IPS-NIHi7 (cell line): Measurements from ENCODE around the gene AMFR.

Source experiments
- DNase-seq: peaks from one replicate; pipeline ENCODE4 v3.0.0; 2012; ENCODE audit warnings: mixed read lengths; ENCODE audit errors: extremely low spot score

AMFR gene

DNA sequence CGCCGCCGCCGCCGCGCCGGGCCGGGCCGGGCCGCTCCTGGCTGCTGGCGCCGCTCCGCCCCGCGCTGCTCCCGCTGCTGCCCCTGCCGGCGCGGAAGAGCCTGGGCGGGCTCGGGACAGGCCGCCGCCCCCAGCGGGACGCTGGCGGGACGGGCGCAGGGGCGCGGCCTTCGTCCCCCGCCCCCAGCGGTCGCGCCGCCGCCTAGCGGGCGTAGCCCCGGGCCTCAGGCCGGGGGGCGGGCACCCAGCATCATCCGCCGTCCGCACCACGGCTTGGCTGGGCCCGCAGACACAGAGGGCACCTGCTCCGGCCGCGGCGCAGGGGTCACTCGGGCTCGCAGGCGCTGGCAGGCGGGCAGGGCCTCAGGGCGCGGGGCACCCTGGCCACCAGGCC lies at the start of gene AMFR:
Gene AMFR, minus strand, starts transcription at position 107 of the 394 bp plus-strand sequence. CDS start 218 bp downstream, outside the sequence.
- peak; percentile 92 for DNase-seq

DNA sequence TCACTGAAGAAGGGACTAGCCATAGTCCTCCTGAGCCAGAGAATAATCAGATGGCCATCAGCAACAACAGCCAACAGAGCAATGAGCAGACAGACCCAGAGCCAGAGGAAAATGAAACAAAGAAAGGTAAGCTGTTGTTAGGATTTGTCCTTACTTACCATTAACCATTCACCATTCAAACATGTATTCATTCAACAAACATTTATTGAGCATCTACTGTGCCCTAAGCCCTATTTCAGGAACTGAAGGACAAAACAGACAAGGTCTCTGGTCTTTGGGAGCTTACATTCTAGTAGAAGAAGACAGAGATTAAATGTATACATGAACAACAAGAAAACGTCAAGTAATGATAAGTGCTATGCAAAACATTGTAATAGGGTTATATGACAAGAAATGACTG lies 45.3 kb upstream of the AMFR start:
- DNase-seq: no peak

DNA sequence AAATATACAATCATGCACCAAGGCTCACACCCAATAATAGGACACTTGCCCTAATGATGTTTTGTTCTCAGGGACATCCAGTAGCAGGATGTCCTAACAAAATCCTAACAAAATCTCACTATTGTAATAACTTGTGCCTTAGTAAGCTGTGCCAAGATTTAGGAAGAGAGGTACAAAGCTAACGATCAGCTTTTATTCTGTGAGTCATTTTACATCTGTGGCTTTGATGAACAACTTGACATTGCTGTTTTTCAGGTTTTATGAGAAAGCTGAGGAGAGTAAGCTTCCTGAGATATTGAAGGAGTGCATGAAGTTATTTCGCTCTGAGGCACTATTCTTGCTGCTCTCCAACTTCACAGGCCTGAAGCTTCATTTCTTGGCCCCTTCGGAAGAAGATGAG lies 44.9 kb upstream of the AMFR start:
- DNase-seq: no peak

DNA sequence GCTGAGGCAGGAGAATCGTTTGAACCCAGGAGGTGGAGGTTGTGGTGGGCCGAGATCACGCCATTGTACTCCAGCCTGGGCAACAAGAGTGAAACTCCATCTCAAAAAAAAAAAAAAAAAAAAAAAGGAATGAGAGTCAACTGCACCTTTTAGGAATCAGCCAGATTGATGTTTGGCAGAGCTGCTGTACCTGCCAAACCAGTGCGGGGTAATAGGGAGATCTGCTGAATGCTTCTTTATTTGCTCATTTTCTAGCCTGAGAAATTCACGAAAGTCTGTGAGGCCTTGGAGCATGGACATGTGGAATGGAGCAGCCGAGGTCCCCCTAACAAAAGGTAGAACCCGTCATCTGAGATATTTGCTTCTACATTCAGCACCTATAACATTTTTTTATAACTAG lies 44.4 kb upstream of the AMFR start:
- no peak for DNase-seq

DNA sequence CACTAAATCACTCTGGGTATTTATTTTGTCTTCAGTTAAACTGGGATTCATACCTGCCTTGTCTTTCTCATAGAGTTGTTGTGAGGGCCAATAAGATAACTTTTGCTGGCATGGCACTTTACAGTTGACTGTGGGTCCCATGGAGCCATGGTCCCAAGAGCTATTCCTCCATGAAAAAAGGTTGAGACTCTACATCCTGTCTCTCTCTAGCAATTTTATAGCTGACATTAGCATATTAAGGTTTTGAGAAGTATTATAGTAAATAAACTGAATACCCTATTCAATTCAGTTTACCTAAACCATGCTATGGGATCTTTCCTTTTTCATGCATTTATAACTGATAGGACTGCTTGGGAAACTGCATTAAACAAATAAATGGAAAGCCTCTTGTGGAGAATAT lies 43.5 kb upstream of the AMFR start:
- no peak for DNase-seq

DNA sequence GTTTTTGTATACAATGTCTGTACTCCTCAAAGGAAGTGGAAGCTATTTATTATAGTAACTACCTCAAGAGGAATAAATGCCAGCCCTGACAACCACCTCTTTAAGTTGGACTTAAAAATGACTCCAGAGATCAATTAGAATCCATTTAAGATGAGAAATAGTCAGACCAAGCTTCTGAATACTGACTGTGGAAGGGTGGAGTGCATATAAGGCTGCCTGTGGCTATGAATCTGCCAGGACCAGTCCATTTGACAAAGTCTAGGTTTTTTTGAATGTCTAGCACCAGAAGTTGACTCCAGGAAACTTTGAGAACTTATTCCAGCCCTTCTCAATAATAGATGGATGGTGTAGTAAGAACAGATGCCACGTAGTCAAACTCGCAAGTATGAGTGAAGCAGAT lies 41.0 kb upstream of the AMFR start:
- DNase-seq: no peak

DNA sequence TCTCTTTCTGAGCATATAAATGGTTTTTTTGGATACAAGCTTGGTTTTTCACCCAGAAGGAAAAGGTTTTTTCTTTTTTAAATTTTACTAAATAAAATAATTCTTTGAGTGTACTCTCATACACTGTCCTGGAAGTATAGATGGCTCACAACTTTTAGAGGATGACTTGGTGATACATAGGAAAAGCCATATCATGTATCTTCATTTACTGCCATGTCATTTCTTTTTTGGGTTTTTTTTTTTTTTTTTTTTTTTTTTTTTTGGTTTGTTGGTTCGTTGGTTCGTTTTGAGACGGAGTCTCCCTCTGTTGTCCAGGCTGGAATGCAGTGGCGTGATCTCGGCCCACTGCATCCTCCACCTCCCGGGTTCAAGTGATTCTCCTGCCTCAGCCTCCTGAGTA lies 37.8 kb upstream of the AMFR start:
- DNase-seq: no peak

DNA sequence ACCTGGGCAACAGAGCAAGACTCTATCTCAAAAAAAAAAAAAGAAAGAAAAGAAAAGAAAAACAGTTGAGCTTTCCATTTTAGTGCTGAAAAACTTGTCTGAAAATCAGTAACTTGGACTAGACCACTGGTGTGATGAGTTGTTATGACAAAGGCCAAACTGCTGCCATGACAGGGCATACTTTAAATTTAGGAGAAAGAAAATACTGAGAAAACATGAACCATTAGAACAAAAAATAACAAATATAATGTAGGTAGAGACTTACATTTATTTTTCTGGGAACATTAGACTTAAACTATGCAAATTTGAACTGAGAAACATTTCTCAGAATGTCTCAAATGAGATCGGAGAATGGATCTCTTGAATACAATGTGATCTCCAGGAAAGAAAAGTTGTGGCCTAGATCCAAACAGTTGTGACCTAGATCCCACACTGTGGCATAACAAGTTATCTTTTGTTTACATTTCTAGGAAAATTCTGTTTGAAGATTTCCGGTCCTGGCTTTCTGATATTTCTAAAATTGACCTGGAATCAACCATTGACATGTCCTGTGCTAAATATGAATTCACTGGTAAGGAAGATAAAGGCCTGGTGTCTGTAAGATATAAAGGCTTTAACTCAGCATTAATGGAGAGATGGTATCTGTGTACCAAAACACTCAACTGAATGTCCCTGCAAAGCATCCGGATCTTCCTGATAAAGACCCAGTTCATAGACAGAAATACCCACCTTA lies 36.9 kb upstream of the AMFR start:
- no peak for DNase-seq

DNA sequence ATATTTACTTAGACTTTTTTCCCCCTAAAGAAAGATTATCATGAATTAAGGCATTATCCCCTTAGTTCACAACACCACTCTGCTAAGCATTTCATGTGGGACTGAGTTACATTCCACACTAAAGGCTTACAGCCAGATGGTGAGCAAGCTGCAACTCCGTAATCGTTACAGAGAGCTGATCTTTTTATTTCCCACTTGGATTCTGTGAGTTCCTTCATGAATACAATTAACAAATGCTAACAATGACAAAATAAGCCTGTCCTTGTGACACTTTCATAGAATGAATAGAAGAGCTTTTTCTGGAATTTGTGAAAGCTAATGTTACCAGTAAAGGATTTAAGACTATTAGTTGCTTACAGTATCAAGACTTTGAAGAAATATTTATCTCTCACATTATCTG lies 34.8 kb upstream of the AMFR start:
- DNase-seq: no peak

DNA sequence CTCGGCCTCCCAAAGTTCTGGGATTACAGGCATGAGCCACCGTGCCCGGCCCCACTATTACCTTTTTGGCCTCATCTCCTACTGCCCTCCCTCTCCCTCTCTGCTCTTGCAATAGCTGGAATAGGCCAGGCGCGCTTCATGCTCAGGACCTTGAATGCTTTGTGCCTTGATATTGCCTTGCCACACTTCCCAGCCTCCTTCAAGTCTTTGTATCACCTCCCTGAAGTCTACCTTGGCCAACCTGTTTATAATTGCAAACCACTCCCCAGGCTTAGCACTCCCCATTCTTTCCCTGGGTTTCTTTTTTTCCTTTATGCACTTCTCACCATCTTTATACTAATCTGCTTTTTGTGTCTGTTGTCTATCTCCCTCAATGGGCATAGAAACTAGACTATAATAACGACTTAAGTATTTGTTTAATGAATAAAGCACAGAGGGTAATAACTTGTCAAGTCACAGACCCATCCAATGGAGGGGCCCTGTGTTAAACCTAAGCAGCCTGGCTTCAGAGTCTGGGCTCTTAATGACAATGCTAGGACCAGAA lies 32.7 kb upstream of the AMFR start:
- no peak for DNase-seq

DNA sequence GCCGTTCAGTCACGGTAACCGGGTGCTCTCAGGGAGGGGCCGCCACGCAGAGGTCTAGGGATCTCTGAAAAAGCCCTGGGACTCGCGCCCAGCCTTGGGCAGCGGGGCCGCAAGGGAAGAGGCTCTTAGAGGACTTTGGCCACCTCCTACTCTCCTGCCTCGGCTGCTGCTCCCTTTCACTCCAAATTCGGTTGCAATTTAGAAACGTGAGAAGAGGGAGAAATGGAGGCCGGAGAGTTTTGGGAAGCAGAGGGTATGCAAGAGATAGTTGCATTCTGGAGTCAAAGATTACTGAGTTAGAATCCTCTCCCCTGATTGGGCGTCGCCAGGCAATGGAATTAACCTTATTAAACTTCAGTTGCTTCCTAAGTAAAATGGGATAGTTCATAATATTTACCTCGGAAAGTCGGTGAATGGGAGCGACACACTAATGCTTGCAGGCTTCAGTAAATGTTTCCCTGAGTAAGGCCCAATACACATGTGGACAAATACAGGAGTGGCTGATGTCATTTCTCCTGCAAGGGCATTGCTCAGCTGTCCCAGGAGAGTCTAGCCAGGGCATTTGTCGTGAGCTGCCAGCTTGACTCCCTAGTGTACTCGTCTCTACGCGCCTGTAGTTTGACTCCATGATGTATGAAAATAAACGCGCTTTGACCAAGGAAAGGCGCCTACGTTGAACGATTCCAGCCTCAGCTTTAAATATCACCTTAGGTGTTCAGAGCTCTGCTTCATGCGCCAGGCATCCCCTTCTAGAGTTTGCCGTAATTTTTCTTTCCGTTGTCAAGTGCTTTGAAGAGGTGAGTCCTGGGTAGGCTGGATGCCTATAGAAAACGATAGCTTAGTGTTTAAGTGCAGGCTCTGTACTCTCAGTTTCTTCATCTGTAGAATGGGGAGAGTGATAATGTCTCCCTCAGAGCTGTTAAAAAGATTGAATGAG lies 26.7 kb upstream of the AMFR start:
- DNase-seq: peak; percentile 76

DNA sequence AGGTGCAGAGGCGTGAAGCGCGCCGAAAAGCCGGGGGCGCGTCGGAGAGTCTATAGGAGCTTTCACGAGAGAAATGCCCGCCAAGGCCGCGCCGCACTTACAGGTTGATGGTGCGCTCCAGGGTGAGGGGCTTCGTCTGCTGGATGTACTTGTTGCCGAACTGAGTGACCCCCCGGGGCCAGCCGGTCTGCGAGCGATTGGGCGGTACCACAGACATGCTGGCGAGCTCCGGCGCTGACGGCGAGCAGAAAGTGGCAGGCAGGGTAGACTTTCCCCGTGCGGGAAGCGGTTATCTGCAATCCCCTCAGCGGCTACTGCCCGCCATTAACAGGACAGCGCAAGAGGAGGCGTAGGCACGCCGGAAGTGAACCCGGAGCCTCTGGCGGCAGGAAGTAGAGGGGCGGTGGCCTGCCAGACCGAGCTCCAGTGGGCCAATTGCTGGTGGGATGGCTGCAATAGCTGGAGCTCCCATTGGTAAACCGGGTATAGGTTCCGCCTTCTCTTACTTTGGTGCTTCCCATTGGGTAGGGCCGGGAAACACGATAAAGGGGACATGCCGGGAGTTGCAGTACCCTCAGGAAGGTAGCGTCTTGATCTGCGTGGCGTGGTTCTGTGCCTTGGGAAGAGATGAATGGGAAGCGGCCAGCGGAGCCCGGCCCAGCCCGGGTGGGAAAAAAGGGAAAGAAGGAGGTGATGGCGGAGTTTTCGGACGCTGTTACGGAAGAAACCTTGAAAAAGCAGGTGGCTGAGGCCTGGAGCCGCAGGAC lies 25.8 kb upstream of the AMFR start, which contains the start of the genes NUDT21 and OGFOD1:
Gene NUDT21, minus strand, starts transcription at position 347 of the 767 bp plus-strand sequence. Its CDS starts 130 bp downstream, at position 217.
Gene OGFOD1, plus strand, starts transcription at position 569 of the 767 bp plus-strand sequence. Its CDS starts 59 bp downstream, at position 628.
- peak; percentile 100 for DNase-seq

DNA sequence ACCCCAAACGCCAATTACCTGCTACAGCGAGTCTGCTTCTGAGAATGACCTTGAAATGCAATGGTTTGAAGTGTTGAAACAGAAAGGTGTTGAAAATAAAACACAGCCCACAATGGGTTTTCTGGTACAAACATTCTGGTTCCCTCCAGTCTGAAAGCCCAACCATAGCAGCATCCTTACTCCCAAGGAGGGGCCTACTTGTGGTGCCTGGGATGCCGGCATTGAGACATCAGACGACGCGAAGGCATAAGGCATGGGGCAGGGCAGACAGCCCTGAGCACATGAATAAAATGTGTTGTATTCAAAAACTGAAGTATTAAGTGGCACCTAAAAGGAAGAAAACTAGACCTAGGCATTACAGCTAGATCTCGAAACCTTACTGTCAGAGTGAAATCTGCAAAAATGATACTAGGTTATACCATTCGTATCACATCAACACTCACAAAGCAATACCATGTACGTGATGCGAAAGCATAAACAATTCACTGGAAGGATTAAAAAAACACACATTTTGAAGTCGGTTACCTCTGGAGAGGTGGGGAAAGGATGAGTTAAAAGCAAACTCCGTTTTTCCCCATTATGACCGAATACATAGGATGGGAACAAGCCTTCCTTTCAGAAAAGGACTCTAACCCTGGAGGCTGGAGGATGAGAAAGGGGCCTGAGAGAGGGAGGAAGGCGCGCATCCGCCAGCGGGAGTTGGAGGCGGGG lies 25.1 kb upstream of the AMFR start:
- DNase-seq: peak; percentile 28

DNA sequence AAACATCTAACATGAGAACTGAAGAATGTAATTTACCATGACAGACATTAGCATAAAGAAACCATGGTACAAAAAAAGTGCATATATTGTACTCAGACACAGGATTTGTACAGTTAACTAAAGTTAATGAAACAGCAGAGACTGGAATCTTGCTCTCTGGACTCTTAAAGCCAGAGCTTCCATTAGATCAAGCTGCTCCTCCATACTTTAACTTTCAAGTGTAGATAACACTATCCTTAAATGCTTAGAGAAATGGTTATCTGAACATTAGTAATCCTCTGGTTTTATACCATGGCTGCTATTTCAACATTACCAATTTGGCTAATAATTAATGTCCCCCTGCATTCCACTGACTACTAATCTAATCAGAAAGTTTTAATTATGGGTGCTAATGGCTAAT lies 22.7 kb upstream of the AMFR start:
- DNase-seq: no peak

DNA sequence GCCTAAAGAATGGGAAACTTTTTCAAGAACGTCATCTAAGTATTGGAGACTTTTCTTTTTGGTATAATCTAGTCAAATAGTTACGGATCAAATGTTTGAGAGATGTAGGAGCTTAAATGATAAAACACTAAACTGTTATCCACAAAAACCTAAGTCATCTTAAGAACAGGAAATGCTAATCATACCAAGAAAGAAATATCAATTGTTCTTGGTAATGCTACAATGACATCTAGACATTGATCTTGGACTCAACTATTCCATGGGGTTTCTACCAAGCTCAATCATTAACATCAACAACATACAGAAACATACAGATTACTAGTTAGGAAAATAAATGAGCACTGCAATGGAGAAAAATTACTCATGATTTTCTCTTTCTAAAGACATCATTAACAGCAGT lies 21.9 kb upstream of the AMFR start:
- no peak for DNase-seq

DNA sequence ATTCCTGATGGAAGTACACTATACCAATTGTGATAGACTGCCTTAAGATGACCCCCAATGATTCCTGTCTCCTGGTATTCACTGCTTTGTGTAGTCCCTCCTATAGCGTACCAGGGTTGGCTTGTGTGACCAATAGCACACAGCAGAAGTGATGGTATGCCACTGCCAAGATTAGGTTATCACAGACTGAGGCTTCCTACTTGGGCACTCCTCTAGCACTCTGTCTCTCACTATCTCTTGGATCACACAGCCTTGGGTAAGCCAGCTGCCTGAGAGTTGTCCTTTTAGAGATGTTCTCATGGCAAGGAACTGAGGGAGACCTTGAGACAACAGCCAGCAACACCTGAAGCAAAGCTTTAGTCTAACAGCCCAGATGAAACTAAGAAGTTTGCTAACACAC lies 12.7 kb upstream of the AMFR start:
- no peak for DNase-seq

DNA sequence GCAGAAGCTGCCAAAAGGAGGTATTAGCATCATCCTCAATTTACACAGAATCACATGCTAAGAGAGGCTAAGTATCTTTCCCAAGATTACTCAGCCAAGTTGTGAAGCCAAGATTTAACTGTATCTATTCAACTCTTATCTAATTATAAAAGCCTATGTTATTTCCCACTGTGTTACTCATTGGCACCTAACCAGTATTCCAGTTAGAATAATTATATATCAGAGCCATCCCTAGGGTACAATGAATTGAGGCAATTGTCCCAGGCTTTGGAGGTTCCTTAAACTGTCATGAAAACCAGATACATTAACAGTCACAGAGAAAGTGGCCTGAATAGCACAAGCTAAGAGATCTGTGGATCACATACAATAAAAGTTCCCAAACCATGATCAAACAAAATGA lies 10.9 kb upstream of the AMFR start:
- DNase-seq: no peak

DNA sequence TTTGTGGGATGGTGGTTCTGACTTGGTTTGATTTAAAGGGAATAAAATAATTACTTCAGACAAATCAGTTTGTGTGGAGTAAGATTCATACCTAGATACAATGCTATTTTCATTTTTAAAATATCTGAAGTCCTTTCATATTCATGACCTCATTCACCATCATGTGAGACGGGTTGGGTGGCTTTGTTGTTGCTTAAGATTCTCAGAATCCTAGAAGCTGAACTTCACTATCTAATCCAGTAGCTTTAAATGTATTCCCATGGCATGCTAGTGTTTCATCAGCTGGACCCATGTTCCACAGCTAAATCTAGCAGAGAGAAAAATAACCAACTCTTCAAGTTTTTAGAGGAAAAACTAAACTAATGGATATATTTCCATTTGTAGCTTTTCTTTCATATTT lies 2.7 kb upstream of the AMFR start:
- no peak for DNase-seq

DNA sequence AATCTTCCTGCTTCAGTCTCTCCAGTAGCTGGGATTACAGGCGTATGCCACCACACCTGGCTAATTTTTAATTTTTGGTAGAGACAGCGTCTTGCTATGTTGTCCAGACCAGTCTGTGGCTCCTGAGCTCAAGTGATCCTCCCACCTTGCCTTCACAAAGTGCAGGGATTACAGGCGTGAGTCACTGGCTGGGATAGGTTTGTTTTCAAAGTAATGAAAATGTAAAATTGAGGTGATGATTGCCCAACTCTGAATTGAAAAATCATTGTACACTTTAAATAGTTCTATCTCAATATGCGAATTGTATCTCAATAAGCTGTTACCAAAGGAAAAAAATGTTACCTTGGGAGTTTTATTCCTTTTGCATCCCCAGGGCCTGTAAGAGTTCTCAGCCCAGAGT lies 1.2 kb upstream of the AMFR start:
- no peak for DNase-seq

DNA sequence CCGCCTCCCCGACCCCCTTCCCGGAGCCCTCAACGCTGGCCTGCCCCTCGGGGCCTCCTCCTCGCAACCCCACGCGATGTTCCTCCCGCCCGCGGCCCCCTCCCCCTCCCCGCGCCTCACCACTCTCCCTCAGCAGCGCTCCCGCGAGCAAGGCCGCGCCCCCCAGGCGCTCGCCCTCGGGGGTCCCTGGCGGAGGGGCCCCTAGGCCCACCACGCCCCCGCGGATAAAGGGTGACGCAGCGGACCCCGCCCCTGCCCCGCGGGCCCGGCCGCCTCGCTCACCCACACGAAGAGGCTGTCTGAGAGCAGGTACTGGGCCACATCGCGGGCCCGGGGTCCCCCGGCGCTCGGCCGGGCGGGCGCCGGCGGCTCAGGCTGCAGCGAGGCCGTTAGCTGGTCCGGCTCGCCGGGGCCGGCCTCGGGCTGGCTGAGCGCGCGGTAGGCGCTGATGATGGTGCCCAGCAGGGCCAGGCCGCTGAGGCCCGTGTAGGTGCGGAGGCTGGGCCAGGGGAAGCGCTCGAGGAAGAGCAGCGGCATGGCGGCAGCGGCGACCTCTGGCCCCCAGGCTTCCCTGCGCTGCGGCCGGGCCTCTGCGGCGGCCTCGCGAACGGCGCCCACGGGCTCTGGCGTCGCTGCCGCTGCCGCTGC lies 430 bp downstream of the AMFR start:
- DNase-seq: peak; percentile 40

DNA sequence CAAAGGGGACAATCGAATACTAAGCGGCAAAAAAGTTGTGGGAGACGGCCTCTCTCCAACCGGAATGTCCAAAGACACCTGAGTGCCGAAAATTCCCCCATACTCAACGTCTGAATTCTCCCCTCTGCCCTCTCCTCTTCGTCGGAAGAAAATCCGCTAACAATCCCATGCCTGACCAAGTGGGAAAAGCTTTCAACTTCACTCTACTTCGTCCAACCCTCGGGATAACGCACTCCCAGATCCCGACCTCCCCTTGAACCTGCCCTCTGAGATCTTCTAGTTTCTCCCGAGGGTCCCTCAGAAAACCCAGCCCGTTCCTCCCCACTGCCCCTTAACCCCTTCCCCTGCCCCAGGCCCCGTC lies 961 bp downstream of the AMFR start:
- no peak for DNase-seq
